Endodermal cell (in vitro differentiated cells): Measurements from ENCODE around the gene CD300LF. TPM values are rescaled to one million over a fixed set of nuclear protein-coding genes. Genes with fewer than 3 reads are reported as not detected.

Source experiments
- DNase-seq: peaks from one replicate; pipeline ENCODE4 v3.0.0-alpha.2; 2017
- H3K27ac ChIP-seq: 2 replicates; pipeline ENCODE4 v1.5.1; 2013; ENCODE audit warnings: mild to moderate bottlenecking, low read depth, low read length, moderate library complexity
- H3K27me3 ChIP-seq: 2 replicates; pipeline ENCODE4 v1.6.1; 2013; ENCODE audit warnings: mild to moderate bottlenecking, low read length, moderate library complexity; ENCODE audit not compliant: insufficient read depth, control insufficient read depth, poor library complexity, severe bottlenecking
- H3K36me3 ChIP-seq: 2 replicates; pipeline ENCODE4 v1.7.0; 2013; ENCODE audit warnings: mild to moderate bottlenecking, low read length, moderate library complexity; ENCODE audit not compliant: control insufficient read depth, insufficient read depth
- H3K4me1 ChIP-seq: one replicate; pipeline ENCODE4 v1.7.0; 2013; ENCODE audit warnings: low read length; ENCODE audit not compliant: control insufficient read depth, insufficient read depth
- H3K4me3 ChIP-seq: 2 replicates; pipeline ENCODE4 v1.5.1; 2013; ENCODE audit warnings: mild to moderate bottlenecking, low read length, moderate library complexity
- H3K9ac ChIP-seq: 2 replicates; pipeline ENCODE4 v1.6.1; 2013; ENCODE audit warnings: mild to moderate bottlenecking, low read length, moderate library complexity; ENCODE audit not compliant: poor library complexity, severe bottlenecking; ENCODE audit errors: extremely low read depth
- H3K9me3 ChIP-seq: 2 replicates; pipeline ENCODE4 v1.6.1; 2013; ENCODE audit warnings: mild to moderate bottlenecking, low read length, moderate library complexity; ENCODE audit not compliant: control insufficient read depth
- H3K27ac Mint-ChIP-seq: 2 replicates; pipeline ENCODE4 v1.8.0; 2020; ENCODE audit warnings: mixed read lengths
- H3K27me3 Mint-ChIP-seq: 2 replicates; pipeline ENCODE4 v1.8.0; 2021; ENCODE audit warnings: mild to moderate bottlenecking, mixed read lengths; ENCODE audit not compliant: insufficient read depth
- H3K36me3 Mint-ChIP-seq: 2 replicates; pipeline ENCODE4 v1.8.0; 2020; ENCODE audit warnings: low read depth, mixed read lengths
- H3K4me1 Mint-ChIP-seq: 2 replicates; pipeline ENCODE4 v1.8.0; 2020; ENCODE audit warnings: mixed read lengths
- H3K4me3 Mint-ChIP-seq: 2 replicates; pipeline ENCODE4 v1.8.0; 2020; ENCODE audit warnings: mild to moderate bottlenecking, moderate library complexity, mixed read lengths
- H3K9me3 Mint-ChIP-seq: 2 replicates; pipeline ENCODE4 v1.8.0; 2020; ENCODE audit warnings: mild to moderate bottlenecking, mixed read lengths
- CTCF ChIP-seq: fragments of 200-600 bp; sonication (generic); conservative IDR thresholded peaks from 2 replicates; pipeline ENCODE4 v1.5.0; 2021; ENCODE audit warnings: antibody characterized with exemption, mild to moderate bottlenecking
- WGBS, 2 experiments: methylation state at CpG; one replicate each; pipeline versions ENCODE4 v1.1.5 to v1.1.7; 2013; ENCODE audit warnings: missing lambda C conversion rate in 2 of 2, mixed read lengths in 1 of 2; ENCODE audit not compliant: insufficient coverage in 1 of 2, insufficient read length in 1 of 2; 5-methylcytosine and 5-hydroxymethylcytosine counted together
- total RNA-seq, 2 donors: library from RNA; stranded (reverse); fragmentation: NEBNext Ultra II Directional in 1 of 2; extraction: Animal tissue kit (Norgen Biotek cat#: 25700) in 1 of 2; gene quantifications; 2 replicates in 1 of 2; 3 replicates in 1 of 2; pipeline ENCODE4 v1.2.1, GENCODE V29; 2021

Gene CD300LF
- total RNA-seq, 2 donors from 2014 or later, result not detected

GRCh38 chr17:74694081-74694480 lies 18.6 kb downstream of the CD300LF start:
- H3K4me3 ChIP-seq, result no peak overlapping the region
- Mint-ChIP-seq H3K4me3 (no peak overlapping the region), H3K27ac (no peak overlapping the region), H3K9me3 (peaks cover 2% of the 10 kb centered on the region), H3K4me1 (no peaks in the 10 kb centered on the region), H3K27me3 (peaks cover 11% of the 10 kb centered on the region), H3K36me3 (no peaks in the 10 kb centered on the region)
- H3K36me3 ChIP-seq, result no peaks in the 10 kb centered on the region
- TF ChIP-seq CTCF, result no peak
- H3K27ac ChIP-seq, result no peak overlapping the region
- 86% methylated on average over 4 of the region's 4 CpGs for WGBS, 2 experiments
- no peaks in the 10 kb centered on the region for H3K27me3 ChIP-seq
- H3K9me3 ChIP-seq, result peaks cover 4% of the 10 kb centered on the region
- no peak overlapping the region for H3K9ac ChIP-seq
- DNase-seq, result no peak
- no peaks in the 10 kb centered on the region for H3K4me1 ChIP-seq

GRCh38 chr17:74691151-74691550 lies 21.6 kb downstream of the CD300LF start:
- DNase-seq, result no peak
- WGBS, 2 experiments, result 82 to 89% methylated on average over 8 of the region's 8 CpGs
- H3K4me3 ChIP-seq, result no peak overlapping the region
- H3K36me3 ChIP-seq, result no peaks in the 10 kb centered on the region
- no peak overlapping the region for H3K4me3 Mint-ChIP-seq
- peaks cover 2% of the 10 kb centered on the region for H3K9me3 Mint-ChIP-seq
- H3K9ac ChIP-seq, result no peak overlapping the region
- no peaks in the 10 kb centered on the region for H3K4me1 Mint-ChIP-seq
- no peaks in the 10 kb centered on the region for H3K4me1 ChIP-seq
- H3K9me3 ChIP-seq, result peaks cover 4% of the 10 kb centered on the region
- H3K27ac ChIP-seq, result no peak overlapping the region
- H3K27me3 Mint-ChIP-seq, result peaks cover 9% of the 10 kb centered on the region
- no peaks in the 10 kb centered on the region for H3K27me3 ChIP-seq
- no peak overlapping the region for H3K27ac Mint-ChIP-seq
- no peak for TF ChIP-seq CTCF
- H3K36me3 Mint-ChIP-seq, result no peaks in the 10 kb centered on the region

GRCh38 chr17:74690409-74690825 lies 22.3 kb downstream of the CD300LF start:
- Mint-ChIP-seq H3K27ac (no peak overlapping the region), H3K4me1 (no peaks in the 10 kb centered on the region), H3K4me3 (no peak overlapping the region), H3K9me3 (peaks cover 2% of the 10 kb centered on the region), H3K27me3 (peaks cover 9% of the 10 kb centered on the region), H3K36me3 (no peaks in the 10 kb centered on the region)
- no peak for TF ChIP-seq CTCF
- Histone ChIP-seq H3K27me3 (no peaks in the 10 kb centered on the region), H3K36me3 (no peaks in the 10 kb centered on the region), H3K4me3 (no peak overlapping the region), H3K27ac (no peak overlapping the region), H3K9me3 (peaks cover 4% of the 10 kb centered on the region), H3K9ac (no peak overlapping the region), H3K4me1 (no peaks in the 10 kb centered on the region)
- WGBS, 2 experiments, result 84 to 87% methylated on average over 5 to 6 of the region's 6 CpGs
- DNase-seq, result no peak
